PC-3 (cell line): ENCODE results near the gene ACADL. TPM values are rescaled to one million over a fixed set of nuclear protein-coding genes. Genes with fewer than 3 reads are reported as not detected.
"Not testable (repeated sequence)": the region's sequence is repeated elsewhere in the genome, so short reads cannot be mapped to it uniquely, and the experiment has no call there.

Source experiments
- ATAC-seq: fragments of 200-7000 bp; cut with Tn5 transposase; 2 replicates; pipeline ENCODE4 v1.9.1; 2020; ENCODE audit warnings: mild to moderate bottlenecking, moderate library complexity
- BruUV-seq: library from RNA; stranded (reverse); fragments of 400-500 nt; replicated peaks from 2 replicates; lab custom pipeline; 2021; lab: Mats Ljungman, UMichigan
- CTCF ChIA-PET: fragments of 300-600 bp; sonication (Branson Sonifier 250); formaldehyde crosslinking; loops from one replicate; lab custom pipeline; 2022; ENCODE audit warnings: antibody characterized with exemption; lab: Charles Lee
- POLR2A ChIA-PET: fragments of 300-600 bp; sonication (Branson Sonifier 250); formaldehyde crosslinking; loops from one replicate; lab custom pipeline; 2022; ENCODE audit warnings: antibody characterized with exemption; ENCODE audit not compliant: unreplicated experiment; lab: Charles Lee
- DNase-seq: peaks from one replicate; pipeline ENCODE4 v3.0.0-alpha.2; 2015
- H2AFZ ChIP-seq: fragments of 300-600 bp; sonication (generic); 2 replicates; pipeline ENCODE4 v1.6.0; 2016; ENCODE audit warnings: antibody characterized with exemption, low read length
- H3F3A ChIP-seq: fragments of 300-600 bp; sonication (generic); one replicate; pipeline ENCODE4 v1.6.0; 2017; ENCODE audit warnings: antibody characterized with exemption, low read length, control low read depth, mild to moderate bottlenecking; ENCODE audit not compliant: unreplicated experiment
- H3K27ac ChIP-seq: fragments of 300-600 bp; sonication (generic); 2 replicates; pipeline ENCODE4 v1.5.1; 2016; ENCODE audit warnings: mild to moderate bottlenecking, low read length
- H3K27me3 ChIP-seq: fragments of 300-600 bp; sonication (generic); 2 replicates; pipeline ENCODE4 v1.6.1; 2016; ENCODE audit warnings: low read length, mixed read lengths
- H3K36me3 ChIP-seq: fragments of 300-600 bp; sonication (generic); 2 replicates; pipeline ENCODE4 v1.6.1; 2016; ENCODE audit warnings: low read depth, mixed run types, low read length, mixed read lengths
- H3K4me1 ChIP-seq: fragments of 300-600 bp; sonication (generic); 2 replicates; pipeline ENCODE4 v1.5.1; 2016; ENCODE audit warnings: low read length; ENCODE audit not compliant: insufficient read depth
- H3K4me2 ChIP-seq: fragments of 300-600 bp; sonication (generic); 2 replicates; pipeline ENCODE4 v1.6.0; 2016; ENCODE audit warnings: low read length
- H3K4me3 ChIP-seq: fragments of 300-600 bp; sonication (generic); 2 replicates; pipeline ENCODE4 v1.5.1; 2016; ENCODE audit warnings: mild to moderate bottlenecking, low read length, mixed read lengths
- H3K79me2 ChIP-seq: fragments of 300-600 bp; sonication (generic); 2 replicates; pipeline ENCODE4 v1.6.1; 2017; ENCODE audit warnings: low read length, mixed read lengths
- H3K9ac ChIP-seq: fragments of 300-600 bp; sonication (generic); 2 replicates; pipeline ENCODE4 v1.6.0; 2016; ENCODE audit warnings: mild to moderate bottlenecking, low read length
- H3K9me2 ChIP-seq: fragments of 300-600 bp; sonication (generic); replicated peaks from 2 replicates; pipeline ENCODE4 v1.6.1; 2016; ENCODE audit warnings: mixed run types, low read length, mixed read lengths
- H3K9me3 ChIP-seq: fragments of 300-600 bp; sonication (generic); 2 replicates; pipeline ENCODE4 v1.6.1; 2016; ENCODE audit warnings: low read length, mixed read lengths
- H4K20me1 ChIP-seq: fragments of 300-600 bp; sonication (generic); 2 replicates; pipeline ENCODE4 v1.6.1; 2016; ENCODE audit warnings: low read length, mixed read lengths
- EZH2 ChIP-seq: fragments of 300-600 bp; sonication (generic); IDR thresholded peaks from one replicate; pipeline ENCODE4 v1.6.1; 2017; ENCODE audit warnings: antibody characterized with exemption, mild to moderate bottlenecking, low read length; ENCODE audit not compliant: unreplicated experiment
- EZH2phosphoT487 ChIP-seq: fragments of 300-600 bp; sonication (generic); IDR thresholded peaks from 2 replicates; pipeline ENCODE4 v1.6.1; 2018; ENCODE audit warnings: mild to moderate bottlenecking, antibody characterized with exemption, low read length, borderline replicate concordance
- intact Hi-C: fragments of 100-400 bp; cut with micrococcal nuclease; formaldehyde crosslinking; loops from 2 replicates; pipeline ENCODE4 v1.9.0; 2023
- total RNA-seq: library from RNA; depleted of rRNA; stranded (reverse); fragments of >200 nt; gene quantifications from 2 replicates; pipeline ENCODE4 v1.2.3, GENCODE V29; 2014
- TF ChIP-seq, protein P1 (sequence below): fragments of 300-600 bp; sonication (generic); conservative IDR thresholded peaks from 2 replicates; pipeline ENCODE4 v1.5.1; 2017; ENCODE audit warnings: antibody characterized with exemption, low read depth, mild to moderate bottlenecking, low read length

ACADL gene
- total RNA-seq, 1 experiment from 2014 or later = 0.07 TPM

- Histone ChIP-seq H3K9me2 (no peaks in the 10 kb centered on the region), H3K4me2 (no peak overlapping the region), H4K20me1 (no peaks in the 10 kb centered on the region), H3K4me3 (no peak overlapping the region), H3K27me3 (peaks cover 13% of the 10 kb centered on the region; the same call in 1 of the 2 replicates), H3K79me2 (no peaks in the 10 kb centered on the region), H3K9me3 (no peaks in the 10 kb centered on the region), H3K4me1 (no peaks in the 10 kb centered on the region), H3K36me3 (no peaks in the 10 kb centered on the region), H3K9ac (no peak overlapping the region), H3F3A (no peaks in the 10 kb centered on the region), H2AFZ (no peak overlapping the region), H3K27ac (no peak overlapping the region)
- TF ChIP-seq, protein P1, sequence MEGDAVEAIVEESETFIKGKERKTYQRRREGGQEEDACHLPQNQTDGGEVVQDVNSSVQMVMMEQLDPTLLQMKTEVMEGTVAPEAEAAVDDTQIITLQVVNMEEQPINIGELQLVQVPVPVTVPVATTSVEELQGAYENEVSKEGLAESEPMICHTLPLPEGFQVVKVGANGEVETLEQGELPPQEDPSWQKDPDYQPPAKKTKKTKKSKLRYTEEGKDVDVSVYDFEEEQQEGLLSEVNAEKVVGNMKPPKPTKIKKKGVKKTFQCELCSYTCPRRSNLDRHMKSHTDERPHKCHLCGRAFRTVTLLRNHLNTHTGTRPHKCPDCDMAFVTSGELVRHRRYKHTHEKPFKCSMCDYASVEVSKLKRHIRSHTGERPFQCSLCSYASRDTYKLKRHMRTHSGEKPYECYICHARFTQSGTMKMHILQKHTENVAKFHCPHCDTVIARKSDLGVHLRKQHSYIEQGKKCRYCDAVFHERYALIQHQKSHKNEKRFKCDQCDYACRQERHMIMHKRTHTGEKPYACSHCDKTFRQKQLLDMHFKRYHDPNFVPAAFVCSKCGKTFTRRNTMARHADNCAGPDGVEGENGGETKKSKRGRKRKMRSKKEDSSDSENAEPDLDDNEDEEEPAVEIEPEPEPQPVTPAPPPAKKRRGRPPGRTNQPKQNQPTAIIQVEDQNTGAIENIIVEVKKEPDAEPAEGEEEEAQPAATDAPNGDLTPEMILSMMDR = no peak
- TF ChIP-seq EZH2phosphoT487 (no peak), EZH2 (no peak)
- ChIA-PET POLR2A (no interaction called here), CTCF (no interaction called here)
- DNase-seq (no peak), ATAC-seq (no peak)
- no TSS peak for BruUV-seq
- intact Hi-C loops = no loop called here
Observed at GRCh38 chr2:210180477-210180876, 44.8 kb downstream of the ACADL start.

DNA sequence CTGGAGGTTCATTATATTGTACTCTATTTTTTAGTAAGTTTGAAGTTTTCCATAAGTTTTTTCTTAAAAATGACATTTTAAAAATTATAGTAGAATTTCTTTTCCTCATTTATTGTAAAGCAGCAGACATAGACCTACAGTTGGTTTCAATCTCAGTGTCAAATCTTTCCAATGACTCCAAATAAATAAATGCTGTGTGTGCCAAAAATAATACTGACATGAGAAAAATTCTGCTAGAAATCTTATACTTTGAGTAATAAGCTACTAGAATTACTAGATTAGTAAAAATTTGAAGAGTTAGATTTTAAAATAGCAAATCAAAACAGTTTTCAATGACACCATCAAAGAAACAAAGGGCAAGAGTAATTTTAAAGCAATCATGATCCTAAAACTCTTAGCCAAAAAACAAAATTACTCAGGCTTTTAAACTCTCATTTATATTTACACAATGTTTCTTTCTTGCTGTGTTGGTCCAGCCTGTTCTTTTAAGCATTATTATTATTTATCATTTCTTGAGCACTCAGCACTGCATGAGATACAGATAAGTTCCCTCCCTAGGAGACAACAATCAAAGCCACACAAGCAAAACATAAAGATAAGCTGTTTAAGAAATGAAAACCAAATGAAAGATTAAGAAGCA is 45.8 kb downstream of the ACADL start:
- H3K4me1 ChIP-seq = no peaks in the 10 kb centered on the region
- H3K4me3 ChIP-seq = no peak overlapping the region
- POLR2A ChIA-PET = no interaction called here
- H4K20me1 ChIP-seq = no peaks in the 10 kb centered on the region
- CTCF ChIA-PET = no interaction called here
- DNase-seq (no peak), ATAC-seq (no peak)
- no peak overlapping the region for H3K9ac ChIP-seq
- no peaks in the 10 kb centered on the region for H3K79me2 ChIP-seq
- intact Hi-C loops = no loop called here
- no peak for TF ChIP-seq EZH2phosphoT487
- TF ChIP-seq, protein P1 = no peak
- TF ChIP-seq EZH2 = no peak
- no peaks in the 10 kb centered on the region for H3K9me3 ChIP-seq
- H3K36me3 ChIP-seq = no peaks in the 10 kb centered on the region
- H2AFZ ChIP-seq = no peak overlapping the region
- H3F3A ChIP-seq = no peaks in the 10 kb centered on the region
- H3K9me2 ChIP-seq = no peaks in the 10 kb centered on the region
- no TSS peak for BruUV-seq
- H3K27me3 ChIP-seq = peaks cover 13% of the 10 kb centered on the region; the same call in 1 of the 2 replicates
- no peak overlapping the region for H3K27ac ChIP-seq
- H3K4me2 ChIP-seq = no peak overlapping the region

GRCh38 chr2:210177769-210178168 is 47.5 kb downstream of the ACADL start:
- no peak overlapping the region for H3K4me3 ChIP-seq
- H3K36me3 ChIP-seq = no peaks in the 10 kb centered on the region
- peaks cover 13% of the 10 kb centered on the region; the same call in 1 of the 2 replicates for H3K27me3 ChIP-seq
- no peaks in the 10 kb centered on the region for H3K9me3 ChIP-seq
- intact Hi-C loops = no loop called here
- no peak overlapping the region for H2AFZ ChIP-seq
- H3K4me1 ChIP-seq = no peaks in the 10 kb centered on the region
- no peak overlapping the region for H3K9ac ChIP-seq
- no peaks in the 10 kb centered on the region for H3K9me2 ChIP-seq
- H3K27ac ChIP-seq = no peak overlapping the region
- DNase-seq (no peak), ATAC-seq (no peak)
- H3F3A ChIP-seq = no peaks in the 10 kb centered on the region
- CTCF ChIA-PET = no interaction called here
- POLR2A ChIA-PET = no interaction called here
- no peaks in the 10 kb centered on the region for H4K20me1 ChIP-seq
- no peak for TF ChIP-seq EZH2phosphoT487
- H3K79me2 ChIP-seq = no peaks in the 10 kb centered on the region
- H3K4me2 ChIP-seq = no peak overlapping the region
- no TSS peak for BruUV-seq

GRCh38 chr2:210177115-210177514 is 48.1 kb downstream of the ACADL start:
- intact Hi-C loops, H3K4me3 ChIP-seq, H4K20me1 ChIP-seq, H3K36me3 ChIP-seq, H3K9me2 ChIP-seq, H3K9ac ChIP-seq, H2AFZ ChIP-seq, H3K27ac ChIP-seq, ATAC-seq, POLR2A ChIA-PET, BruUV-seq, H3K79me2 ChIP-seq, H3K4me1 ChIP-seq, CTCF ChIA-PET, H3K9me3 ChIP-seq, DNase-seq, H3K4me2 ChIP-seq, H3F3A ChIP-seq: not testable (repeated sequence)
- peaks cover 13% of the 10 kb centered on the region; the same call in 1 of the 2 replicates for H3K27me3 ChIP-seq
